C4-2B (cell line): ENCODE data around the gene PTPN1.

Experiments
- ZFX ChIP-seq: fragments of 450-650 bp; IDR thresholded peaks from 2 replicates; pipeline ENCODE4 v1.6.1; 2017
- TF ChIP-seq, protein P1 (sequence below): fragments of 450-650 bp; conservative IDR thresholded peaks from 2 replicates; pipeline ENCODE4 v1.5.1; 2017; ENCODE audit warnings: mild to moderate bottlenecking

DNA sequence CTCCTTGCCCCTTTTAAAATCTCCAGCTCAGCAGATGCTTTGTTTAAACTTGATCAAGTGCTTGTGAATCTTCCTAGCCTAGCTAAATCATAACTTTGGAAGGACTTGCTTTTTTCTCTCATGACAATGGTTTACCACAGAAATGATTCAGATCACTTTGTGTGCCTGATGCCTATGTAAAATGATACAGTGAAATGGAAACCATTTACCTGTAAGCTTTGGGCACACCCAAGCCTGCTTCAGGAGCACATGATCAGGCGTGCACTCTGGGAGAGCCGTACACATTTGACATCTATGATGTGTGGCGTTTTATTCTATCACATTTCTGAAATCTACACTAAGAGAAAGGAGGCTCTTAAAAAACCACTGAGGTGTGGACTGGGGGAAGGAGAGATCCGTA lies 41.1 kb downstream of the PTPN1 start:
- TF ChIP-seq, protein P1, sequence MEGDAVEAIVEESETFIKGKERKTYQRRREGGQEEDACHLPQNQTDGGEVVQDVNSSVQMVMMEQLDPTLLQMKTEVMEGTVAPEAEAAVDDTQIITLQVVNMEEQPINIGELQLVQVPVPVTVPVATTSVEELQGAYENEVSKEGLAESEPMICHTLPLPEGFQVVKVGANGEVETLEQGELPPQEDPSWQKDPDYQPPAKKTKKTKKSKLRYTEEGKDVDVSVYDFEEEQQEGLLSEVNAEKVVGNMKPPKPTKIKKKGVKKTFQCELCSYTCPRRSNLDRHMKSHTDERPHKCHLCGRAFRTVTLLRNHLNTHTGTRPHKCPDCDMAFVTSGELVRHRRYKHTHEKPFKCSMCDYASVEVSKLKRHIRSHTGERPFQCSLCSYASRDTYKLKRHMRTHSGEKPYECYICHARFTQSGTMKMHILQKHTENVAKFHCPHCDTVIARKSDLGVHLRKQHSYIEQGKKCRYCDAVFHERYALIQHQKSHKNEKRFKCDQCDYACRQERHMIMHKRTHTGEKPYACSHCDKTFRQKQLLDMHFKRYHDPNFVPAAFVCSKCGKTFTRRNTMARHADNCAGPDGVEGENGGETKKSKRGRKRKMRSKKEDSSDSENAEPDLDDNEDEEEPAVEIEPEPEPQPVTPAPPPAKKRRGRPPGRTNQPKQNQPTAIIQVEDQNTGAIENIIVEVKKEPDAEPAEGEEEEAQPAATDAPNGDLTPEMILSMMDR: no peak
- no peak for TF ChIP-seq ZFX
